Muscle of arm (tissue), 12 donors: ENCODE results near the gene ZNF599. TPM values are rescaled to one million over a fixed set of nuclear protein-coding genes. Genes with fewer than 3 reads are reported as not detected.

Experiments
- polyA plus RNA-seq, 12 donors: library from polyadenylated mRNA; unstranded; fragments of 120-200 nt; gene quantifications; one replicate each; pipeline ENCODE4 v1.2.1, GENCODE V29; 2013; ENCODE audit not compliant: insufficient read length in 12 of 12

ZNF599 gene
- polyA plus RNA-seq, 12 donors, result 3.9 to 7.8 (median 6.6) TPM; not detected in 1

Other genes starting within 250 kb of the ZNF599 start
- gene SCGB2B2, start 96.1 kb downstream of the ZNF599 start, polyA plus RNA-seq, result 1 to 10 TPM in 1 of 12 donors, under 1 TPM in 9, not detected in 2; 0.18 to 1.1 (median 0.57) TPM
- 1,000 to 10,000 TPM in 1 of 12 donors, 10 to 100 TPM in 11; 36.5 to 1,194 (median 61.1) TPM for gene ZNF302, start 95.5 kb downstream of the ZNF599 start, polyA plus RNA-seq
- gene ZNF181, start 39.0 kb downstream of the ZNF599 start, polyA plus RNA-seq, result 10 to 100 TPM in 10 of 12 donors, 1 to 10 TPM in 1, not detected in 1; 9.9 to 20.5 (median 16.1) TPM
- gene ZNF30, start 153.7 kb upstream of the ZNF599 start, polyA plus RNA-seq, result 1 to 10 TPM in 10 of 12 donors, not detected in 2; 3.3 to 7.3 (median 4.0) TPM
- gene ZNF792, start 191.0 kb upstream of the ZNF599 start, polyA plus RNA-seq, result 1 to 10 TPM in 10 of 12 donors, not detected in 2; 2.5 to 3.8 (median 3.2) TPM
- 10 to 100 TPM in 11 of 12 donors, not detected in 1; 30.1 to 70.3 (median 37.0) TPM for gene GRAMD1A, start 227.1 kb upstream of the ZNF599 start, polyA plus RNA-seq